Inferior parietal cortex (tissue), 1 donor: Measurements from ENCODE around the gene ELAVL2.

Experiments
- DNase-seq: peaks from one replicate; pipeline ENCODE4 v3.0.0-alpha.2; 2016; ENCODE audit errors: extremely low spot score

Gene ELAVL2

GRCh38 chr9:23826120-23826629 is at the start of gene ELAVL2:
Gene ELAVL2, minus strand, starts transcription at chr9:23826240. Its CDS starts 64,006 bp downstream, at chr9:23762234.
- peak; percentile 89 for DNase-seq

DNA sequence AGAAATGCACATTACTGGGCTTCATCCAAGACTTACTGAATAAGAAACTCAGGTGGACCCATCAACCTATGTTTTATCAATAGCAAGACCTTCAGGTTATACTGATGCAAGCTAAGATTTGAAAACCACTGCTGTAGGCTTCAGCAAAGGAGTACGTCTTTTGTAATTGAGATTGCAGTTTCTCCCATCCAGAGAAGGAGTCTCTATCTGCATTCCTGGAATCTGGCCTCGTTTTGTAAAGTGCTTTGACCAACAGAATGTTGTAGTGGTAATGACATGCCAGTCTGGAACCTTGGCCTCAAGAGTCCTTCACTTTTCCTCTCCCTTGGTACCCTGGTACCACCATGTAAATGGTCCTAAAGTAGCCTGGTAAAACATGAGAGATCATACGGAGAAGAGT is 32.2 kb upstream of the ELAVL2 start:
- DNase-seq, result no peak

DNA sequence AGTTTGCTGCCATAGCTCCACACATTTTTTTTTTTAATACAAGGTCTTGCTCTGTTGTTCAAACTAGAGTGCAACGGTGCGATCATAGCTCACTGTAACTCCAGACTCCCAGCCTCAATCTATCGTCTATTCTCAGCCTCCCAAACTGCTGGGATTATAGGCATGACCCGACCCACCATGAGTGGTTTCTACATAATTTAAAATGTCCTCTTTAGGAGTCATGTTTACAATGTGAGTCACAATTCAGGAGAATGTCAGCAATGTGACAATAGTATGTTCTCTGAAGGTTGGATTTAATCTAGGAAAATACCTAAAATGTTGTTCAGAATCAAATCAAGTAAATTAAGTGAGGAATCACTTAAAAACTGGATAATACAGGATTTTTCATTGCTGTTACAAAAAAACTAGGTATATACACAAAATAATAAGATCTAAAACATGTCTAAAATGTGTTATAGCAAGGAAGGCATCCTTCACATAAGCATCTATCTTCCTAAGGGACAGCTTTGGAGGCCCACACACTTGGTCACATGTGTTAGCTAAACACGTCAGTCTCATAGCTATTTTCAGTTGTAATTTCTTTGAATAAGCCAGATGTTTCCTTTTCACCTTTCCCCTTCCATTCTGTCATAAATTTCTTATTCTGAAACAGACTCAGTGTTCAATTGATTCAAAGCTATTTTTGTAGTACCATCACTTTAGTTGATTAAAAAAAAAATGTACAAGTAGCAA is 30.0 kb upstream of the ELAVL2 start:
- DNase-seq, result no peak

DNA sequence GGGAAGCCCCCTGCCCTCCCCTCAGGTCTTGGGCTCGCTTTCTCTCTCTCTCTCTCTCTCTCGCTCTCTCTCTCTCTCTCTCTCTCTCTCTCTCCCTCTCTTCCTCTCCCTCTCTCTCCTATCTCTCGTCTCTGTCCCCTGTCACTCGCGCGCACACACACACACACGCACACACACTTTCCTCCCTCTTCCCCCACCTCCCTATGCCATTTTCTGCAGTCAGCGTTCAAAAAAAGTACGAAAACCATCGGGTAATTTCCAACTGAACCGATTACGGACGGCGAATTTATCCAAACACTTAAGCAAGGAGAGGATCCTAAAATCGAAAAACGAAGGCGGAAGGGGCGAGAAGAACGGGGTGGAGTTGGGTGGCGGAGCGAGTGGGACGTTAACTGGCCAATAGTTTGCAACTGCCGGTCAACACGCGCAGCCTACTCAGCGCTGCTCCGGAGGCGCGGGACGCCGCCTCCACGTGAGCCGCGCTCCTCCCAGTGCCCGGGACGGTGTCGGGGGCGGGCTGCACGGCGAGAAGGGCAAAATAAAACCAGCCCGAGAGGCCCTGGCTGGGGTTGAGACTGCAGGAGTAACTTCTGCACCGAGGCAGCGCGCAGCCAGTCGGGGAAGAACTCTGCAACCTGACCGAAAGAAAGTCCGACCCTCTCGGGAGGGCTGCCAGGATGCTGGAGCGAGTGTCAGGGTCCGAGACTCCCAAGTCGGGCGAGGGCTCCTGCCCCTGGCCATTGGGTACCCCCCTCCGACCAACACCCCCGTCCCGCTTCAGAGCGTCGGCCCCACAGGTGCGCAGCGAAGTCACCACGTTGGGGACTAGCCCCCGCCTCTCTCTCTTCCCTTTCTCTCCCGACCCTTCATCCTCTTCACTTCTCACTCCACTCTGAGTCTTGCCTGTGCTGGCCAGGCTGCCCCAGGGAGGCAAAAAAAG is 24.9 kb upstream of the ELAVL2 start:
- no peak for DNase-seq

DNA sequence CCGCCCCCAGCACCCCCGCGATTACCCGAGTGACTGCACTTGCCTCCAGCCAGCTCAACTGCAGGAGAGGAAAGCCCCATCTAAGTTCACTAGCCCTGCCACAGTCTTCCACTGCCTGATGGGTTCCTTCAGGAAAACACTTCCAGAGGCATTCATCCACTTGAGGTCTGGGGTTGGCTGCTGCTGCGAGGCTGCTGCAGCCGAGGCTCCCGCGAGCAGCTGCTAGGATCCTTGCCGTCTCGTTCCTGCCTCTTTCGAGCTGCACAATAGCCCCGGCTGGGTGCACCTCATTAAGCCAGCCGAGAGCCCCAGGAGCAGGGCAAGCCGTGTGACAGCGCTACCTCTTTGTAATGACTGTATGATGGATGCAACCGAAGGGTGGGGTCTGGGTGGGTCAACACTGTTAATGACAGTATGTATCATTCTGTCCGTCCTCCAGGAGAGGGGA is 24.2 kb upstream of the ELAVL2 start:
- DNase-seq, result no peak

- no peak for DNase-seq
Observed at GRCh38 chr9:23849379-23850035, 23.5 kb upstream of the ELAVL2 start.

GRCh38 chr9:23842565-23843129 is 16.6 kb upstream of the ELAVL2 start:
- no peak for DNase-seq

- DNase-seq, result no peak
Observed at GRCh38 chr9:23841304-23841703, 15.3 kb upstream of the ELAVL2 start.

GRCh38 chr9:23837038-23837437 is 11.0 kb upstream of the ELAVL2 start:
- DNase-seq, result no peak

GRCh38 chr9:23830929-23831730 is 5.1 kb upstream of the ELAVL2 start:
- no peak for DNase-seq

- DNase-seq, result no peak
Observed at GRCh38 chr9:23830476-23830805, 4.4 kb upstream of the ELAVL2 start.

DNA sequence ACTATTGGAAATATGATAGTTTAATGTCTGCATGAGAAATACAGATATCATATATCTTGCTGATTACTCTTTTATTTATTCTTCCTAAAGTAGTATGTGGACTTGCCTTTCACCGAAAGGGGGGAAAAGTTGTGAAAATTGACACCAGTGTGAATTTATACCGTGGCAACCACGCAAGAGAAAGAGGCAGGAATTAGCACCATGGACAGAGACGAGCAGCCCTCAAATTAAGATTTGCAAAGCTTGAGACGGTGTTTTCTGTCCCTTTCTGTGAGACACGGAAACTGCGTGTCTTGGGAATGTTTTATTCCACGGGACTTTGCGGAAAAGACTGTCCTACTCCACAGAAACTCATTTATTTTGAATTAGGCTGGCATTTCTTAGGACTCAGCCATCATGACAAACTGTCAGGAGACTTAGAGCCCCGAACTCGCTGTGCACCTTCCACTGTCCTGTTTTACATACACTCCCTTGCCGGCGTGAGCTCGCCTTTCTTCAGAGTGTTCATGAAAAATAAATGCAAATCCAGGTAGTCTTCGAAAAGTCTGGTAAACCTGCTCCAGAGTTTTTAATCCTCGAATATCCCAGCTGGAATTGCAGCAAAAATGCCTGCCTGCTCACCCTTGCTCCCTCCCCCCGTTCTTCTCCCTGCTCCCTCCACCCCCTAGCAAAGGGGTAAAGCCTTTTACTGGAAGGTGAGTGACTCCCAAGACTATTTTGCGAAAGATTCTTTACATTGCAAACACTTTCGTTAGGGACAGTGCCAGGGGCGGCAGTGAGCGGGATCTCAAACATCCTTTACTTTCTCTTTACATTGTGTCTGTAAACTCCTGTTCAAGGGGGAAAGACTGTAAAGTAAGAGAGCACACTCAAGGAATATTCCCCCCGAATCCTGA is 3.8 kb upstream of the ELAVL2 start:
- DNase-seq, result no peak

- DNase-seq, result no peak
Observed at GRCh38 chr9:23825700-23826099, 340 bp downstream of the ELAVL2 start.

GRCh38 chr9:23824830-23825591 is 1.0 kb downstream of the ELAVL2 start:
- DNase-seq, result no peak

DNA sequence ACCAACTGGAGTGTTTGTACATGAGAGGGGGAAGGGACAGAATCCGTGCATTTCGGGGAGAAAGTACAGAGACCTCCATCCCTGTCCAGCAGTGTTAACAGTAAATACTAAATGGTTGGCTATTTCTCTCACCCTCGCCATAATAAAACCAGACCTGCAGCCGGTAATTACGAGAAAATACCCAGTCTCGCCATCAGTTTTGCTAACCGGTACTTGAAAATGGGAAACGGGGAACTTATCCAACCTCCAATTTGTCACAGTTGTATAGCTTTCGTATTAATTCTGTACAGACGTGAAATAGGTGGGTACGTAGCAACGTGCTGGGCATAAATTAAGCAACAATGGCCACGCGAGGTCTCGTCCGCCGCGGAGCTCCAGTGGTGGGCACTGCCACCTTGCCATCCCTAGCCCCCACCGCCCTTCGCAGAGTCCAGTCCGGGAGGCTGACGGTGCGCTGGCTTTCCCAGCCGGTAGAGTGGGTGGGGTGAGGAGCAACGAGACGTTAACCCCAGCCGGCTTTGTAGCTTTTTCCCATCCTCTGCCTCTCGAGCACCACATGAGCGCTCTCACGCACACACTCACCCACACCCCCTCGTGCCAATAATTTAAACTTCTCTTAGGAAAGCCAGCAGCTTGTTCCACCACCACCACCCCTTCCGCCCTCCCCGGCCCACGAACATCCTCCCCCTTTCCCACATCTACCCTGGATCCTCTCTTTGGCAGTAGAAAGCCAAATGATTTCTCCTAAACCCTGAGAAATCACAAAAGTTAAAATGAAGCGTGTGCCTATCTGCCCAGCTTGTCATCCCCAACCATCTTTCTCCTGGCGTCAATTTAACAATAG is 1.8 kb downstream of the ELAVL2 start:
- no peak for DNase-seq

DNA sequence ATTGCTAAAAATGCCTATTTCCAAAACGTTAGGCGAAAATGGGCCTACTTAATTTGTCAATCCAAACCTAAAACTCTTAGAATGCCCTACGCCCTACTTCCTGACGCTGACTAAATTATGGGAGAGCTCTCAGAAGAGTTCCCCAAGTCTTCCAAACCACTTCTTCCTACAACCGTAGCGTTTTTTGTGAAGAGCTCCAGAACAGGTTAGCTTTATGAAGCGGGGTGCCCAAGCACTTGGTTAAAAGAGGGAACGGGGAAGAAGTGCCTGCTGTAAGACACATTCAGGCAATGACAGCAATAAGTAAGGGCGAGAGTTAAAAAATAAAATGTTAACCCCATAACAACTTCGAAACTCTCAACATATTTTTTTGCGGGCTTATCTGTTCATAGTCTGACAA is 2.8 kb downstream of the ELAVL2 start:
- no peak for DNase-seq

DNA sequence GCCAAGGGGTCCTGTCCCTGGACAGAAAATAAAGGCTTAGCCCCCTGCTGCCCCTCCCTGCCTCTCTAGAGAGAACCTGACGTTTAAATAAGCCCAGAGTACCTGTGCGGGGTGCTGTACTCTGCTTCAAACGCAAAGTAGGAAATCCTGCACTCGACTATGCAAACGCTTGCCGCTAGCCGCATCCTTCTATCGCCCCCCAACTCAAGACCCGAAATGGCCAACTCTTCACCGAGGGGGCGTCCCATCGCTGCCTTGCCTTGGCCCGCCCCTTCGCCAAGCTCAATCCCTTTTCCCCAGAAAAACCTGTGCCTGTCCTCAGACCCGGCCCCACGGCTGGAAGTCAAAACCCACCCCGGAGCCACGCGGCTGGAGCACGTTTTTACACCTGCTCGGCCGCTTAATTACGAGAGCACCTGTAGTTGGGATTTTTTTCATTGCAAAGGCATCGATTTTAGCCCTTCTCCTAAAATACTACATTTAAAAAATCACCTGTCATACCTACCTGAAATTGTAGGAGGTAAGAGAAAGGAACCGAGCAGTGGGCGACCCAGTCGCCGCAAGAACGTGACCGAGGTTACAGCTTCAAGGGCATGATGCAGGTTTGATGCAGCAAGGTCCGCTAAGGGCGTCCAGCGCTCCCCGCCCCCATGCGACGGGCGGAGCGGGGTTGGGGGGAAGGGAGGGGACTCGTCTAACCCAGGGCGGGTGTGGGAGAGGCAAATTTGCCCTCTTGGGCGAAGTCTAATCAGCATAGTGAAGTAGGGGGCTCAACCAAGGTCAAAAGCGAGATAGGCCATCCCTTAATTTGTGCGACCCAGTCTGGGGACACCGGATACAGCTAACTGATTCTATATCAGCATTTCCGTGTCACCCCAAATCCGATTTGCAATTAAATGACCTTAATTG is 3.5 kb downstream of the ELAVL2 start:
- no peak for DNase-seq
